ENCODE data around the gene SIRPA. TPM values are rescaled to one million over a fixed set of nuclear protein-coding genes. Genes with fewer than 3 reads are reported as not detected.

Gene SIRPA
- total and polyA plus RNA-seq, 2 donors (not counting 1 experiment from before 2014, with no cell fraction given), result 25.1 to 26.6 TPM

DNA sequence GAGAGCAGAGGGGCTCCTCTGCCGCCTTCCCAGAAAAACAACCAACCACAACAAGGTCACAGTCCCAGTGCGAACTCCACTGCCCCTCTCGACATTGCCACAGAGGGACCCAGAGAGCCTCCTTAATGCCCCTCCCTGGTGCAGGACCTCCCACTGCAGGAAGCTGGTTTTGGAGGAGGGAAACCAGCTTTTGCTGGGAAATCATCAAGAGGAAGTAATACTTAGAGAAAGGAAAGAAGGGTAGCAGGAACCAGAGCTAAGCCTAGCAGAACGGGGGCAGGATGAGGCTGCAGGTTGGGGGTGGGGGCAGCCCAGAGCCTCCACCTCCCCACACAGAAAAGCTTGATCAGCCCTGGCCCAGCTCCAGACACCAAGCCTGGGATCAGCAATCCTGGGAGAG is 37.7 kb upstream of the SIRPA start:
- Histone ChIP-seq H3K79me2 (ENCODE audit: control insufficient read depth, insufficient read depth, low read length) (no peaks in the 10 kb centered on the region), H4K20me1 (ENCODE audit: control insufficient read depth, extremely low read depth, insufficient read depth, low read length) (no peaks in the 10 kb centered on the region), H3K36me3 (ENCODE audit: control insufficient read depth, insufficient read depth, low read length) (no peaks in the 10 kb centered on the region), H3K4me1 (ENCODE audit: control insufficient read depth, extremely low read depth, insufficient read depth, low read length) (peaks cover 3% of the 10 kb centered on the region), H3K4me2 (ENCODE audit: extremely low read depth, insufficient read depth, low read length) (no peak overlapping the region), H3K27ac (ENCODE audit: insufficient read depth, low read length) (no peak overlapping the region), H2AFZ (ENCODE audit: low read length) (no peak overlapping the region), H3K9ac (ENCODE audit: insufficient read depth, low read length) (no peak overlapping the region), H3K4me3 (replicated peaks in 1 of 4; ENCODE audit: control extremely low read depth in 1 of 4, insufficient read depth in 1 of 4, low read depth in 3 of 4, low read length in 4 of 4) (no peak overlapping the region), H3K27me3 (ENCODE audit: control insufficient read depth, insufficient read depth, low read length) (peaks cover 30% of the 10 kb centered on the region), H3K9me3 (ENCODE audit: control insufficient read depth, insufficient read depth, low read depth, low read length) (no peaks in the 10 kb centered on the region)
- TF ChIP-seq, protein P1, sequence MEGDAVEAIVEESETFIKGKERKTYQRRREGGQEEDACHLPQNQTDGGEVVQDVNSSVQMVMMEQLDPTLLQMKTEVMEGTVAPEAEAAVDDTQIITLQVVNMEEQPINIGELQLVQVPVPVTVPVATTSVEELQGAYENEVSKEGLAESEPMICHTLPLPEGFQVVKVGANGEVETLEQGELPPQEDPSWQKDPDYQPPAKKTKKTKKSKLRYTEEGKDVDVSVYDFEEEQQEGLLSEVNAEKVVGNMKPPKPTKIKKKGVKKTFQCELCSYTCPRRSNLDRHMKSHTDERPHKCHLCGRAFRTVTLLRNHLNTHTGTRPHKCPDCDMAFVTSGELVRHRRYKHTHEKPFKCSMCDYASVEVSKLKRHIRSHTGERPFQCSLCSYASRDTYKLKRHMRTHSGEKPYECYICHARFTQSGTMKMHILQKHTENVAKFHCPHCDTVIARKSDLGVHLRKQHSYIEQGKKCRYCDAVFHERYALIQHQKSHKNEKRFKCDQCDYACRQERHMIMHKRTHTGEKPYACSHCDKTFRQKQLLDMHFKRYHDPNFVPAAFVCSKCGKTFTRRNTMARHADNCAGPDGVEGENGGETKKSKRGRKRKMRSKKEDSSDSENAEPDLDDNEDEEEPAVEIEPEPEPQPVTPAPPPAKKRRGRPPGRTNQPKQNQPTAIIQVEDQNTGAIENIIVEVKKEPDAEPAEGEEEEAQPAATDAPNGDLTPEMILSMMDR (conservative IDR thresholded peaks at IDR 0.05 in 1 of 2, IDR thresholded peaks at IDR 0.05 in 1 of 2; ENCODE audit: low read depth in 1 of 2, low read length in 2 of 2), result no peak
- no peak for TF ChIP-seq EZH2 (IDR thresholded peaks at IDR 0.05; ENCODE audit: low read length, missing control alignments)
- no peak for DNase-seq (ENCODE audit: low read depth in 2 of 2)

DNA sequence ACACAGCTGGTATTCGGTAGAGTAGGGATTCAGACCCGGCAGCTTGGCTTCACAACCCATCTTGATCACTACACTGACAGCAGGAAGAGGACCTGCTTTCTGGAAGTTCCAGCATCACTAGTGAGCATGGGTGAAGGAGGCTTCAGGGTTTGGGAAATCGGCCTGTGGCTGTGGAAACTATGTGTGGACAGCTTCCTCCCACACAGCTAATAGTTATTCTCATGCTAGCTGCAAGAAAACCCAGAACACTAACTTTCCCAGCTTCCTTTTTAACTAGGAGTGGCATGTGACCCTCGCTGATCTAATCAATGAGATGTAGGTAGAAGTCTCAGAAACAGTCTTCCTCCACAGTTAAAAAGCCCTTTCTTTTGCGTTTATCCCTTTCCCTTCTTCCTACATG is 36.3 kb upstream of the SIRPA start:
- Histone ChIP-seq H3K27ac (ENCODE audit: insufficient read depth, low read length) (no peak overlapping the region), H3K4me1 (ENCODE audit: control insufficient read depth, extremely low read depth, insufficient read depth, low read length) (peaks cover 3% of the 10 kb centered on the region), H4K20me1 (ENCODE audit: control insufficient read depth, extremely low read depth, insufficient read depth, low read length) (no peaks in the 10 kb centered on the region), H3K27me3 (ENCODE audit: control insufficient read depth, insufficient read depth, low read length) (peaks cover 22% of the 10 kb centered on the region), H3K36me3 (ENCODE audit: control insufficient read depth, insufficient read depth, low read length) (no peaks in the 10 kb centered on the region), H3K4me3 (replicated peaks in 1 of 4; ENCODE audit: control extremely low read depth in 1 of 4, insufficient read depth in 1 of 4, low read depth in 3 of 4, low read length in 4 of 4) (no peak overlapping the region), H3K9me3 (ENCODE audit: control insufficient read depth, insufficient read depth, low read depth, low read length) (no peaks in the 10 kb centered on the region), H3K79me2 (ENCODE audit: control insufficient read depth, insufficient read depth, low read length) (no peaks in the 10 kb centered on the region), H2AFZ (ENCODE audit: low read length) (no peak overlapping the region), H3K4me2 (ENCODE audit: extremely low read depth, insufficient read depth, low read length) (no peak overlapping the region), H3K9ac (ENCODE audit: insufficient read depth, low read length) (no peak overlapping the region)
- TF ChIP-seq, protein P1 (conservative IDR thresholded peaks at IDR 0.05 in 1 of 2, IDR thresholded peaks at IDR 0.05 in 1 of 2; ENCODE audit: low read depth in 1 of 2, low read length in 2 of 2), result no peak
- no peak for TF ChIP-seq EZH2 (IDR thresholded peaks at IDR 0.05; ENCODE audit: low read length, missing control alignments)
- peak in 1 of 2 donors; percentile 67 for DNase-seq (ENCODE audit: low read depth in 2 of 2)

DNA sequence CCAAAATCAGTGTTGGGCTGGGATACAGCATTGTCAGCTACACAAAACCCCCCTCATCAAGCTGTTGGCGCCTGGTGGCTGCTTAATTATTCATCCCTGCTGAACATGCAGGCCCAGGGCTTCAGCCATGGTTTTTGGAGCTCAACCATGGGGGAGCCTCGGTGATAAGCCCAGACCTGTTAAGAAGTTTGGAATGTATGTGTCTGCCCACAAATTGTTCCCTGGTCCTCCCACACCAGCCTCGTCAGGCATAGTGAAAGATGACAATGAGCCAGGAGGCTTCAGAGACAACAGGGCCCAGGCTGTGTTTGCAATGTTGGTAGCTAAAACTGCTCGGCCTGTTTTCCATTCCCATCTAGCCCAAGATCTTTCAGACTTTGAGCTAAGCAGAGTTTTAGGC is 34.8 kb upstream of the SIRPA start:
- H2AFZ ChIP-seq (ENCODE audit: low read length), result no peak overlapping the region
- no peak for TF ChIP-seq EZH2 (IDR thresholded peaks at IDR 0.05; ENCODE audit: low read length, missing control alignments)
- TF ChIP-seq, protein P1 (conservative IDR thresholded peaks at IDR 0.05 in 1 of 2, IDR thresholded peaks at IDR 0.05 in 1 of 2; ENCODE audit: low read depth in 1 of 2, low read length in 2 of 2), result no peak
- DNase-seq (ENCODE audit: low read depth in 2 of 2), result peak; percentile 18 to 92
- H3K27me3 ChIP-seq (ENCODE audit: control insufficient read depth, insufficient read depth, low read length), result peaks cover 9% of the 10 kb centered on the region
- H3K9ac ChIP-seq (ENCODE audit: insufficient read depth, low read length), result no peak overlapping the region
- H3K79me2 ChIP-seq (ENCODE audit: control insufficient read depth, insufficient read depth, low read length), result no peaks in the 10 kb centered on the region
- peak overlapping the region; percentile 11 for H3K4me2 ChIP-seq (ENCODE audit: extremely low read depth, insufficient read depth, low read length)
- no peak overlapping the region for H3K4me3 ChIP-seq (replicated peaks in 1 of 4; ENCODE audit: control extremely low read depth in 1 of 4, insufficient read depth in 1 of 4, low read depth in 3 of 4, low read length in 4 of 4)
- H3K4me1 ChIP-seq (ENCODE audit: control insufficient read depth, extremely low read depth, insufficient read depth, low read length), result peaks cover 3% of the 10 kb centered on the region
- no peaks in the 10 kb centered on the region for H3K9me3 ChIP-seq (ENCODE audit: control insufficient read depth, insufficient read depth, low read depth, low read length)
- H4K20me1 ChIP-seq (ENCODE audit: control insufficient read depth, extremely low read depth, insufficient read depth, low read length), result no peaks in the 10 kb centered on the region
- H3K36me3 ChIP-seq (ENCODE audit: control insufficient read depth, insufficient read depth, low read length), result no peaks in the 10 kb centered on the region
- H3K27ac ChIP-seq (ENCODE audit: insufficient read depth, low read length), result no peak overlapping the region

All from fibroblast of lung (primary cell).